Esophagus muscularis mucosa (tissue), 4 donors: ENCODE results near the gene SERPINB10. TPM values are rescaled to one million over a fixed set of nuclear protein-coding genes. Genes with fewer than 3 reads are reported as not detected.

Experiments
- DNase-seq: peaks from one replicate; pipeline ENCODE4 v3.0.0-alpha.2; 2017; ENCODE audit errors: extremely low spot score
- H3K27ac ChIP-seq, 4 donors: fragments of 200-600 bp; sonication (generic); replicated peaks in 1 of 4; 1 replicate in 3 of 4; 2 replicates in 1 of 4; pipeline ENCODE4 v1.5.1; 2016 to 2019; ENCODE audit warnings: mild to moderate bottlenecking in 1 of 4
- H3K27me3 ChIP-seq, 4 donors: fragments of 200-600 bp; sonication (generic); one replicate each; pipeline versions ENCODE4 v1.5.1 to v1.6.0; 2016 to 2019
- H3K36me3 ChIP-seq, 4 donors: fragments of 200-600 bp; sonication (generic); one replicate each; pipeline ENCODE4 v1.5.1; 2016 to 2019
- H3K4me1 ChIP-seq, 4 donors: fragments of 200-600 bp; sonication (generic); one replicate each; pipeline ENCODE4 v1.5.1; 2016 to 2019
- H3K4me3 ChIP-seq, 4 donors: fragments of 200-600 bp; sonication (generic); 1 replicate in 2 of 4; 2 replicates in 2 of 4; pipeline ENCODE4 v1.5.1; 2016 to 2019; ENCODE audit warnings: mild to moderate bottlenecking in 4 of 4, moderate library complexity in 1 of 4
- H3K9me3 ChIP-seq, 4 donors: fragments of 200-600 bp; sonication (generic); 1 replicate in 3 of 4; 2 replicates in 1 of 4; pipeline ENCODE4 v1.5.1; 2016 to 2019
- EP300 ChIP-seq: sonication (generic); formaldehyde crosslinking; IDR thresholded peaks from one replicate; pipeline ENCODE4 v1.6.1; 2017; ENCODE audit warnings: antibody characterized with exemption
- POLR2A ChIP-seq: fragments of 450-650 bp; IDR thresholded peaks from one replicate; pipeline ENCODE4 v1.6.1; 2017; ENCODE audit warnings: antibody characterized with exemption, moderate library complexity, mild to moderate bottlenecking, low read depth
- POLR2AphosphoS5 ChIP-seq, 2 donors: sonication (generic); formaldehyde crosslinking; IDR thresholded peaks; one replicate each; pipeline ENCODE4 v1.6.1; 2017; ENCODE audit warnings: antibody characterized with exemption in 2 of 2
- WGBS: methylation state at CpG from one replicate; pipeline ENCODE4 v1.1.5; 2018; 5-methylcytosine and 5-hydroxymethylcytosine counted together
- intact Hi-C: fragments of 100-400 bp; cut with DNase I; formaldehyde crosslinking; loops from one replicate; pipeline ENCODE4 v1.15.1; 2023
- total RNA-seq, 4 donors: library from RNA; depleted of rRNA; stranded (reverse); fragments of >200 nt; gene quantifications; one replicate each; pipeline versions ENCODE4 v1.1.0 to v1.2.1, GENCODE V29; 2016
- TF ChIP-seq, protein P1 (sequence below), 3 experiments: fragments of 200-600 bp in 2 of 3; fragments of 450-650 bp in 1 of 3; sonication (generic) in 2 of 3; IDR thresholded peaks; one replicate each; pipeline ENCODE4 v1.5.1; 2017 to 2019; ENCODE audit warnings: antibody characterized with exemption in 3 of 3, mild to moderate bottlenecking in 2 of 3, moderate library complexity in 1 of 3

SERPINB10 gene
- total RNA-seq, 4 donors from 2014 or later = 2.3 TPM; not detected in 3

GRCh38 chr18:63897072-63897471 lies 10.7 kb upstream of the SERPINB10 start:
- H3K36me3 ChIP-seq = no peaks in the 10 kb centered on the region
- 78% methylated on average over 4 of the region's 4 CpGs for WGBS
- TF ChIP-seq EP300 (no peak), POLR2AphosphoS5 (IDR thresholded peaks at IDR 0.05) (no peak), POLR2A (no peak)
- TF ChIP-seq, protein P1, sequence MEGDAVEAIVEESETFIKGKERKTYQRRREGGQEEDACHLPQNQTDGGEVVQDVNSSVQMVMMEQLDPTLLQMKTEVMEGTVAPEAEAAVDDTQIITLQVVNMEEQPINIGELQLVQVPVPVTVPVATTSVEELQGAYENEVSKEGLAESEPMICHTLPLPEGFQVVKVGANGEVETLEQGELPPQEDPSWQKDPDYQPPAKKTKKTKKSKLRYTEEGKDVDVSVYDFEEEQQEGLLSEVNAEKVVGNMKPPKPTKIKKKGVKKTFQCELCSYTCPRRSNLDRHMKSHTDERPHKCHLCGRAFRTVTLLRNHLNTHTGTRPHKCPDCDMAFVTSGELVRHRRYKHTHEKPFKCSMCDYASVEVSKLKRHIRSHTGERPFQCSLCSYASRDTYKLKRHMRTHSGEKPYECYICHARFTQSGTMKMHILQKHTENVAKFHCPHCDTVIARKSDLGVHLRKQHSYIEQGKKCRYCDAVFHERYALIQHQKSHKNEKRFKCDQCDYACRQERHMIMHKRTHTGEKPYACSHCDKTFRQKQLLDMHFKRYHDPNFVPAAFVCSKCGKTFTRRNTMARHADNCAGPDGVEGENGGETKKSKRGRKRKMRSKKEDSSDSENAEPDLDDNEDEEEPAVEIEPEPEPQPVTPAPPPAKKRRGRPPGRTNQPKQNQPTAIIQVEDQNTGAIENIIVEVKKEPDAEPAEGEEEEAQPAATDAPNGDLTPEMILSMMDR (IDR thresholded peaks at IDR 0.05) = no peak
- H3K4me3 ChIP-seq = no peak overlapping the region
- intact Hi-C loops = no loop called here
- no peaks in the 10 kb centered on the region for H3K9me3 ChIP-seq
- no peak for DNase-seq
- no peaks in the 10 kb centered on the region for H3K27me3 ChIP-seq
- H3K4me1 ChIP-seq = no peaks in the 10 kb centered on the region
- no peak overlapping the region for H3K27ac ChIP-seq

DNA sequence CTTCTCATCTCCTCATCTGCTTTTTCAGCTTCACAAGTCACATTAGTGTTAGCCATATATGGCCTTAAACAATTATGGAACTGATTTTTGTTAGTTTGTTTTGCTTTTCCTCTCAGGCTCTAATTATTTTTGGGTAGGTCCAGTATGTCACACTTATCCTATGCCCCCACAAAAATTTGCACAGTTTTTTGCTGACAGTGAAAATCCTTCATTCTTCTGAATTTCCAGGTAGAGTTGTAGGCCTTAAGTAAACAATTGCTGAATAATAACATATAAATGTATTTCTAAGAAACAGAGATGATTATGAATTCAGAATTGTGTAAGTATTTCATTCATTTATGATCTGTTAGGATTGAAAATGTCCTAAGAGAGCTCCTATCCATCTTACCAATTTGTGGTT lies 8.6 kb upstream of the SERPINB10 start:
- Histone ChIP-seq H3K36me3 (no peaks in the 10 kb centered on the region), H3K27ac (no peak overlapping the region), H3K9me3 (no peaks in the 10 kb centered on the region), H3K4me3 (no peak overlapping the region), H3K4me1 (no peaks in the 10 kb centered on the region), H3K27me3 (no peaks in the 10 kb centered on the region)
- DNase-seq = no peak
- intact Hi-C loops = no loop called here
- TF ChIP-seq, protein P1 (IDR thresholded peaks at IDR 0.05) = no peak
- TF ChIP-seq POLR2A (no peak), POLR2AphosphoS5 (IDR thresholded peaks at IDR 0.05) (no peak), EP300 (no peak)

DNA sequence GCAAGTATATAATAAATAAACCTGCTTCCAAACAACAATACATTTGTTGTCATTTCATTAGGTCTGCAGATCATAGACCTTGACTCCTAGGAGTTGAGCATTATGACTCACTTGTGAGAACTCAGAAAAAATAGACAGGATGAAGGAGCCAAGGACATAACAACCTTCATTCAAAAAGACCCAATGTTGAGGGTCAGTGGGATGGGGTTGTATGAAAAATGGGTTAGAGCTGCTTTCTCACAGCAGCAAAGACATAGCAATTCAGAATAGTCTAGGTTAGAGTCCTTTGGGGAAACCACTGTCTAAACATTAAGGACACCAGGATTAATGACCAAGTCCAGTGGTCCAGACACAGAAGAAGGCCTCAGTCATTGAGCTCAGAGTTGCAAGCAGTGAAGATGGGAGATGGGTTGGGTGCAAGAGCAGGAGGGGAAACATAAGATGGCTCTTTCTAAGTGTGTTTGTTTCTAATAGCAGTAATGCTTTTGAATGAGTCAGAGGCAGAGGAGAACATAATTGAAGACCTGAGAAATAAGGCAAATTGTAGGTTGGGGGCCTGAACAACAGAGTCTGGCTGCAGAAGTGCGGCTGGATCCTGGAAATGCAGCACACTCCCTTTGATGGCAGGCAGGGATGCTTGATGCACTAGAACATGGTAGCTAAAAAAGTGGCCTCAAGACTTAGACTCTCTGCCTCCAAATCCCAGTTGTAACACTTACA lies 3.7 kb upstream of the SERPINB10 start:
- intact Hi-C loops = no loop called here
- DNase-seq = no peak
- H3K9me3 ChIP-seq = no peaks in the 10 kb centered on the region
- H3K4me3 ChIP-seq = no peak overlapping the region
- no peaks in the 10 kb centered on the region for H3K36me3 ChIP-seq
- H3K4me1 ChIP-seq = no peaks in the 10 kb centered on the region
- H3K27me3 ChIP-seq = no peaks in the 10 kb centered on the region
- 100% methylated on average over 1 of the region's 1 CpG for WGBS
- TF ChIP-seq POLR2A (no peak), EP300 (no peak), POLR2AphosphoS5 (IDR thresholded peaks at IDR 0.05) (no peak)
- TF ChIP-seq, protein P1 (IDR thresholded peaks at IDR 0.05) = no peak
- H3K27ac ChIP-seq = no peak overlapping the region

DNA sequence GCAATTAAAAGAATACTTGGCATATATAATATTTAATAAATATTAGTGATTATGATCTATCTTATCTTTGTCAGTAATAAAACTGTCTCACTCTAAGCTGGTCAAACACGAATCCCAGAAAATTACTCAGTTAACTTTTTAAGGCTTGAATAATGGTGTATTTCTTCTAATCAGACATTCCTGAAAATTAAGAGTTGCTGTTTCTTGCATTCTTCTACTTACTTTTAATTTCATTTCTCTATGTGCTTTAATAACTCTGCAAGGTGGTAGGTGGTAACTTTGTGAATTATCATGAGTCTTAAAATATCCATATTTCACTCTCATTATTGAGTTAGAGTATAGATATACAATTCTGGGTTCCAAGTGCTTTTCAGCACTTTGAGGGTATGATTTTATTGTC lies 3.1 kb upstream of the SERPINB10 start:
- TF ChIP-seq POLR2AphosphoS5 (IDR thresholded peaks at IDR 0.05) = no peak
- TF ChIP-seq POLR2A = no peak
- TF ChIP-seq, protein P1 (IDR thresholded peaks at IDR 0.05) = no peak
- no peak for TF ChIP-seq EP300
- H3K4me3 ChIP-seq = no peak overlapping the region
- no peaks in the 10 kb centered on the region for H3K9me3 ChIP-seq
- WGBS = 78% methylated on average over 1 of the region's 1 CpG
- no peak overlapping the region for H3K27ac ChIP-seq
- H3K36me3 ChIP-seq = no peaks in the 10 kb centered on the region
- no peaks in the 10 kb centered on the region for H3K27me3 ChIP-seq
- no peaks in the 10 kb centered on the region for H3K4me1 ChIP-seq
- intact Hi-C loops = no loop called here
- DNase-seq = no peak

GRCh38 chr18:63905361-63905760 lies 2.4 kb upstream of the SERPINB10 start:
- no peaks in the 10 kb centered on the region for H3K27me3 ChIP-seq
- no peak overlapping the region for H3K27ac ChIP-seq
- no peaks in the 10 kb centered on the region for H3K9me3 ChIP-seq
- intact Hi-C loops = no loop called here
- TF ChIP-seq, protein P1 (IDR thresholded peaks at IDR 0.05) = no peak
- TF ChIP-seq POLR2AphosphoS5 (IDR thresholded peaks at IDR 0.05) (no peak), EP300 (no peak), POLR2A (no peak)
- no peaks in the 10 kb centered on the region for H3K36me3 ChIP-seq
- no peaks in the 10 kb centered on the region for H3K4me1 ChIP-seq
- 98% methylated on average over 2 of the region's 2 CpGs for WGBS
- no peak overlapping the region for H3K4me3 ChIP-seq
- DNase-seq = no peak
